ENCODE results near the gene CRYGA.

The CRYGA gene

DNA sequence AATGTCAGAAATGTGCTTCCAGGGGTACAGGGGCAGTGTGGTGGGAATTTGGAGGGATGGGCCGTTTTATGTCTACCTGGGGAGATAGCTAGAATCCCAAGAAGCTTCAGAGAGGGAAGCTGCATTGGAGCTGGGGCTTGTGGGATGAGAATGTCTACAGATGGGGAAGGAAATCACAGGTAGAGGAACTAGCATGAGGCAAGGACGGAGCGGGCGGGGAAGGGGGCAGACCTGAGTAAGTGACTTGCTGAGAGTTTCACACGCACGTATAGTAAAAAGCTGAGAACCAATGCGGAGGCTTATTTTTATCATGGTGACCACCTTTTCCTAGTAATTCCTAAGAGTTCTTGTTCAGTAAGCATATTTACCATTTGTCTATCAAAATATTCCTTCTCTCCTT, 20.1 kb upstream of the CRYGA start:
- Histone ChIP-seq H3K4me1 (ENCODE audit: control insufficient read depth in 1 of 2, insufficient read depth in 2 of 2, low read length in 2 of 2) (no peaks in the 10 kb centered on the region), H3K23ac (ENCODE audit: low read length) (no peak overlapping the region), H3K4me2 (ENCODE audit: low read length) (peak overlapping the region; percentile 23), H2BK120ac (ENCODE audit: insufficient read depth, low read length, poor library complexity) (no peak overlapping the region), H3K27ac (ENCODE audit: low read depth, low read length) (no peak overlapping the region), H3K4ac (ENCODE audit: low read depth, low read length) (no peak overlapping the region), H3K4me3 (ENCODE audit: low read depth, low read length) (no peak overlapping the region), H2BK5ac (ENCODE audit: low read depth, low read length, poor library complexity) (no peak overlapping the region), H2AK5ac (ENCODE audit: low read length) (no peak overlapping the region), H2AFZ (ENCODE audit: insufficient read depth, low read length, poor library complexity) (no peak overlapping the region), H4K12ac (ENCODE audit: low read depth, low read length) (no peak overlapping the region), H2BK12ac (ENCODE audit: low read length) (no peak overlapping the region), H3K79me1 (ENCODE audit: low read length) (no peaks in the 10 kb centered on the region), H3K79me2 (ENCODE audit: control insufficient read depth, insufficient read depth, low read length, poor library complexity) (no peaks in the 10 kb centered on the region), H3K18ac (ENCODE audit: low read length) (no peak overlapping the region), H3K14ac (ENCODE audit: low read length) (no peak overlapping the region), H3K27me3 (ENCODE audit: insufficient read depth, low read length) (no peaks in the 10 kb centered on the region), H3K9ac (ENCODE audit: low read length) (no peak overlapping the region), H3K36me3 (ENCODE audit: control insufficient read depth in 1 of 2, insufficient read depth in 2 of 2, low read length in 2 of 2) (no peaks in the 10 kb centered on the region), H4K8ac (ENCODE audit: low read depth, low read length) (no peak overlapping the region), H4K91ac (ENCODE audit: low read depth, low read length) (no peak overlapping the region), H3K9me3 (ENCODE audit: insufficient read depth, low read depth, low read length) (no peaks in the 10 kb centered on the region)
- no CpG with 5 or more reads among the region's 7 CpGs for WGBS (ENCODE audit: extremely low coverage, insufficient coverage, insufficient read length)
- DNase-seq = no peak

GRCh38 chr2:208182835-208183234, 19.4 kb upstream of the CRYGA start:
- no peak overlapping the region for H3K4me3 ChIP-seq (ENCODE audit: low read depth, low read length)
- H3K79me2 ChIP-seq (ENCODE audit: control insufficient read depth, insufficient read depth, low read length, poor library complexity) = no peaks in the 10 kb centered on the region
- H3K9me3 ChIP-seq (ENCODE audit: insufficient read depth, low read depth, low read length) = no peaks in the 10 kb centered on the region
- no peak overlapping the region for H3K18ac ChIP-seq (ENCODE audit: low read length)
- H4K12ac ChIP-seq (ENCODE audit: low read depth, low read length) = no peak overlapping the region
- H3K27ac ChIP-seq (ENCODE audit: low read depth, low read length) = no peak overlapping the region
- H4K8ac ChIP-seq (ENCODE audit: low read depth, low read length) = no peak overlapping the region
- H3K36me3 ChIP-seq (ENCODE audit: control insufficient read depth in 1 of 2, insufficient read depth in 2 of 2, low read length in 2 of 2) = no peaks in the 10 kb centered on the region
- H2BK12ac ChIP-seq (ENCODE audit: low read length) = no peak overlapping the region
- no peak overlapping the region for H2AFZ ChIP-seq (ENCODE audit: insufficient read depth, low read length, poor library complexity)
- H3K23ac ChIP-seq (ENCODE audit: low read length) = no peak overlapping the region
- no peak overlapping the region for H2BK120ac ChIP-seq (ENCODE audit: insufficient read depth, low read length, poor library complexity)
- no peak for DNase-seq
- no peaks in the 10 kb centered on the region for H3K4me1 ChIP-seq (ENCODE audit: control insufficient read depth in 1 of 2, insufficient read depth in 2 of 2, low read length in 2 of 2)
- no peak overlapping the region for H2BK5ac ChIP-seq (ENCODE audit: low read depth, low read length, poor library complexity)
- no peak overlapping the region for H3K14ac ChIP-seq (ENCODE audit: low read length)
- H3K4ac ChIP-seq (ENCODE audit: low read depth, low read length) = no peak overlapping the region
- WGBS (ENCODE audit: extremely low coverage, insufficient coverage, insufficient read length) = no CpG with 5 or more reads among the region's 3 CpGs
- H3K4me2 ChIP-seq (ENCODE audit: low read length) = no peak overlapping the region
- H3K79me1 ChIP-seq (ENCODE audit: low read length) = no peaks in the 10 kb centered on the region
- no peaks in the 10 kb centered on the region for H3K27me3 ChIP-seq (ENCODE audit: insufficient read depth, low read length)
- H3K9ac ChIP-seq (ENCODE audit: low read length) = no peak overlapping the region
- H2AK5ac ChIP-seq (ENCODE audit: low read length) = no peak overlapping the region
- no peak overlapping the region for H4K91ac ChIP-seq (ENCODE audit: low read depth, low read length)

GRCh38 chr2:208179028-208179609, 15.7 kb upstream of the CRYGA start:
- no peak overlapping the region for H3K4me3 ChIP-seq (ENCODE audit: low read depth, low read length)
- H3K79me2 ChIP-seq (ENCODE audit: control insufficient read depth, insufficient read depth, low read length, poor library complexity) = no peaks in the 10 kb centered on the region
- H3K27ac ChIP-seq (ENCODE audit: low read depth, low read length) = no peak overlapping the region
- H2BK12ac ChIP-seq (ENCODE audit: low read length) = no peak overlapping the region
- no peak overlapping the region for H3K9ac ChIP-seq (ENCODE audit: low read length)
- H2AFZ ChIP-seq (ENCODE audit: insufficient read depth, low read length, poor library complexity) = no peak overlapping the region
- no peaks in the 10 kb centered on the region for H3K27me3 ChIP-seq (ENCODE audit: insufficient read depth, low read length)
- H3K36me3 ChIP-seq (ENCODE audit: control insufficient read depth in 1 of 2, insufficient read depth in 2 of 2, low read length in 2 of 2) = no peaks in the 10 kb centered on the region
- no peak overlapping the region for H3K18ac ChIP-seq (ENCODE audit: low read length)
- no peak for DNase-seq
- H2AK5ac ChIP-seq (ENCODE audit: low read length) = no peak overlapping the region
- no peaks in the 10 kb centered on the region for H3K79me1 ChIP-seq (ENCODE audit: low read length)
- no peak overlapping the region for H4K91ac ChIP-seq (ENCODE audit: low read depth, low read length)
- no peak overlapping the region for H4K8ac ChIP-seq (ENCODE audit: low read depth, low read length)
- H3K4ac ChIP-seq (ENCODE audit: low read depth, low read length) = no peak overlapping the region
- WGBS (ENCODE audit: extremely low coverage, insufficient coverage, insufficient read length) = no CpG with 5 or more reads among the region's 4 CpGs
- H3K9me3 ChIP-seq (ENCODE audit: insufficient read depth, low read depth, low read length) = no peaks in the 10 kb centered on the region
- no peak overlapping the region for H2BK5ac ChIP-seq (ENCODE audit: low read depth, low read length, poor library complexity)
- no peaks in the 10 kb centered on the region for H3K4me1 ChIP-seq (ENCODE audit: control insufficient read depth in 1 of 2, insufficient read depth in 2 of 2, low read length in 2 of 2)
- no peak overlapping the region for H3K14ac ChIP-seq (ENCODE audit: low read length)
- H4K12ac ChIP-seq (ENCODE audit: low read depth, low read length) = no peak overlapping the region
- H2BK120ac ChIP-seq (ENCODE audit: insufficient read depth, low read length, poor library complexity) = no peak overlapping the region
- H3K4me2 ChIP-seq (ENCODE audit: low read length) = no peak overlapping the region
- H3K23ac ChIP-seq (ENCODE audit: low read length) = no peak overlapping the region

DNA sequence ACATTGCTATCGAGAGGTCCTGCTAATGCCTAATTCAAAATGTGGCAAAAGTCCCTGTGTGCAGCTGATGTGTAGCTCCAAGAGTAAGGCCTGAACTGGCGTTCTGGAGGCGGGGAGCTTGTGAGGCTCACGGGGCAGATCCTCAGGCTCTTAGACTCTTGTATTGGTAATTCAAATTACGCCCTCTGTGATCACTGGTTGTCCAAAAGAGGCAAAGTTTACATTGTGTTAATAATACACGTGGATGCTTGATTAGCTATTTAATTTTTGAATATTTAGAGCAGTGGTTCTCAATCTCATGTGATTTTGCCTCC, 12.4 kb upstream of the CRYGA start:
- H3K23ac ChIP-seq (ENCODE audit: low read length) = no peak overlapping the region
- H3K18ac ChIP-seq (ENCODE audit: low read length) = no peak overlapping the region
- no peak overlapping the region for H4K8ac ChIP-seq (ENCODE audit: low read depth, low read length)
- H3K4me2 ChIP-seq (ENCODE audit: low read length) = no peak overlapping the region
- H3K79me2 ChIP-seq (ENCODE audit: control insufficient read depth, insufficient read depth, low read length, poor library complexity) = no peaks in the 10 kb centered on the region
- no peak for DNase-seq
- H3K9ac ChIP-seq (ENCODE audit: low read length) = no peak overlapping the region
- no peak overlapping the region for H3K4ac ChIP-seq (ENCODE audit: low read depth, low read length)
- H2AFZ ChIP-seq (ENCODE audit: insufficient read depth, low read length, poor library complexity) = no peak overlapping the region
- no peaks in the 10 kb centered on the region for H3K36me3 ChIP-seq (ENCODE audit: control insufficient read depth in 1 of 2, insufficient read depth in 2 of 2, low read length in 2 of 2)
- no peak overlapping the region for H3K27ac ChIP-seq (ENCODE audit: low read depth, low read length)
- H2BK5ac ChIP-seq (ENCODE audit: low read depth, low read length, poor library complexity) = no peak overlapping the region
- WGBS (ENCODE audit: extremely low coverage, insufficient coverage, insufficient read length) = no CpG with 5 or more reads among the region's 6 CpGs
- no peaks in the 10 kb centered on the region for H3K79me1 ChIP-seq (ENCODE audit: low read length)
- no peak overlapping the region for H4K12ac ChIP-seq (ENCODE audit: low read depth, low read length)
- no peaks in the 10 kb centered on the region for H3K9me3 ChIP-seq (ENCODE audit: insufficient read depth, low read depth, low read length)
- no peaks in the 10 kb centered on the region for H3K27me3 ChIP-seq (ENCODE audit: insufficient read depth, low read length)
- no peak overlapping the region for H4K91ac ChIP-seq (ENCODE audit: low read depth, low read length)
- no peak overlapping the region for H2BK12ac ChIP-seq (ENCODE audit: low read length)
- no peaks in the 10 kb centered on the region for H3K4me1 ChIP-seq (ENCODE audit: control insufficient read depth in 1 of 2, insufficient read depth in 2 of 2, low read length in 2 of 2)
- H2AK5ac ChIP-seq (ENCODE audit: low read length) = no peak overlapping the region
- no peak overlapping the region for H3K4me3 ChIP-seq (ENCODE audit: low read depth, low read length)
- no peak overlapping the region for H2BK120ac ChIP-seq (ENCODE audit: insufficient read depth, low read length, poor library complexity)
- no peak overlapping the region for H3K14ac ChIP-seq (ENCODE audit: low read length)
